Trophoblast cell (in vitro differentiated cells and primary cell): ENCODE data around the gene SERPINA9.

Experiments
- DNase-seq, 2 donors: peaks; one replicate each; pipeline ENCODE4 v3.0.0-alpha.2; 2016
- H2AFZ ChIP-seq: 2 replicates; pipeline ENCODE4 v1.6.1; 2013; ENCODE audit warnings: low read length, moderate library complexity, mild to moderate bottlenecking; ENCODE audit not compliant: insufficient read depth, poor library complexity
- H2AK5ac ChIP-seq: 2 replicates; pipeline ENCODE4 v1.6.1; 2013; ENCODE audit warnings: mild to moderate bottlenecking, low read length
- H2BK120ac ChIP-seq: 2 replicates; pipeline ENCODE4 v1.6.1; 2013; ENCODE audit warnings: low read length, mild to moderate bottlenecking, moderate library complexity; ENCODE audit not compliant: insufficient read depth, poor library complexity
- H2BK12ac ChIP-seq: 2 replicates; pipeline ENCODE4 v1.6.1; 2013; ENCODE audit warnings: mild to moderate bottlenecking, low read length, moderate library complexity
- H2BK5ac ChIP-seq: 2 replicates; pipeline ENCODE4 v1.6.1; 2013; ENCODE audit warnings: low read length, low read depth, moderate library complexity, mild to moderate bottlenecking; ENCODE audit not compliant: poor library complexity
- H3K14ac ChIP-seq: 2 replicates; pipeline ENCODE4 v1.6.1; 2013; ENCODE audit warnings: mild to moderate bottlenecking, low read length
- H3K18ac ChIP-seq: 2 replicates; pipeline ENCODE4 v1.6.1; 2013; ENCODE audit warnings: mild to moderate bottlenecking, low read length
- H3K23ac ChIP-seq: 2 replicates; pipeline ENCODE4 v1.6.1; 2013; ENCODE audit warnings: low read length
- H3K27ac ChIP-seq: 2 replicates; pipeline ENCODE4 v1.5.1; 2013; ENCODE audit warnings: low read depth, mild to moderate bottlenecking, inconsistent platforms, low read length, moderate library complexity
- H3K27me3 ChIP-seq: 2 replicates; pipeline ENCODE4 v1.6.1; 2013; ENCODE audit warnings: inconsistent platforms, mild to moderate bottlenecking, low read length, moderate library complexity; ENCODE audit not compliant: insufficient read depth
- H3K36me3 ChIP-seq, 2 experiments: 1 replicate in 1 of 2; 2 replicates in 1 of 2; pipeline ENCODE4 v1.6.1; 2013; ENCODE audit warnings: low read length in 2 of 2, mild to moderate bottlenecking in 2 of 2, moderate library complexity in 1 of 2; ENCODE audit not compliant: insufficient read depth in 2 of 2, control insufficient read depth in 1 of 2
- H3K4ac ChIP-seq: 2 replicates; pipeline ENCODE4 v1.6.1; 2013; ENCODE audit warnings: low read depth, mild to moderate bottlenecking, low read length, moderate library complexity
- H3K4me1 ChIP-seq, 2 experiments: 1 replicate in 1 of 2; 2 replicates in 1 of 2; pipeline ENCODE4 v1.6.1; 2013; ENCODE audit warnings: low read length in 2 of 2, mild to moderate bottlenecking in 2 of 2, moderate library complexity in 1 of 2; ENCODE audit not compliant: insufficient read depth in 2 of 2, control insufficient read depth in 1 of 2
- H3K4me2 ChIP-seq: 2 replicates; pipeline ENCODE4 v1.6.1; 2013; ENCODE audit warnings: inconsistent platforms, mild to moderate bottlenecking, low read length, moderate library complexity
- H3K4me3 ChIP-seq: 2 replicates; pipeline ENCODE4 v1.5.1; 2013; ENCODE audit warnings: mild to moderate bottlenecking, low read depth, low read length, inconsistent platforms
- H3K79me1 ChIP-seq: one replicate; pipeline ENCODE4 v1.6.1; 2013; ENCODE audit warnings: low read length
- H3K79me2 ChIP-seq: 2 replicates; pipeline ENCODE4 v1.6.1; 2013; ENCODE audit warnings: low read length, mild to moderate bottlenecking; ENCODE audit not compliant: control insufficient read depth, insufficient read depth, poor library complexity
- H3K9ac ChIP-seq: 2 replicates; pipeline ENCODE4 v1.6.1; 2013; ENCODE audit warnings: mild to moderate bottlenecking, low read length
- H3K9me3 ChIP-seq: 2 replicates; pipeline ENCODE4 v1.6.1; 2013; ENCODE audit warnings: low read depth, mild to moderate bottlenecking, control low read depth, inconsistent platforms, low read length; ENCODE audit not compliant: insufficient read depth
- H4K12ac ChIP-seq: 2 replicates; pipeline ENCODE4 v1.6.1; 2013; ENCODE audit warnings: low read depth, mild to moderate bottlenecking, low read length, moderate library complexity
- H4K8ac ChIP-seq: 2 replicates; pipeline ENCODE4 v1.6.1; 2013; ENCODE audit warnings: low read depth, mild to moderate bottlenecking, low read length, moderate library complexity
- H4K91ac ChIP-seq: one replicate; pipeline ENCODE4 v1.6.1; 2013; ENCODE audit warnings: low read depth, mild to moderate bottlenecking, low read length, moderate library complexity
- WGBS: extraction: QIAGEN DNeasy Blood & Tissue Kit; methylation state at CpG from one replicate; pipeline ENCODE4 v1.1.7; 2013; ENCODE audit warnings: missing lambda C conversion rate; ENCODE audit not compliant: insufficient read length, insufficient coverage; ENCODE audit errors: extremely low coverage; 5-methylcytosine and 5-hydroxymethylcytosine counted together

SERPINA9 gene

GRCh38 chr14:94458558-94459205 is 17.3 kb downstream of the SERPINA9 start:
- no peak overlapping the region for H3K9ac ChIP-seq
- no peak overlapping the region for H4K8ac ChIP-seq
- no peak overlapping the region for H4K91ac ChIP-seq
- H3K36me3 ChIP-seq, result no peaks in the 10 kb centered on the region
- no peaks in the 10 kb centered on the region for H3K4me1 ChIP-seq
- H3K27ac ChIP-seq, result no peak overlapping the region
- no peak overlapping the region for H3K14ac ChIP-seq
- H3K4me2 ChIP-seq, result no peak overlapping the region
- no peak overlapping the region for H4K12ac ChIP-seq
- H3K79me1 ChIP-seq, result no peaks in the 10 kb centered on the region
- H3K4ac ChIP-seq, result no peak overlapping the region
- H2AK5ac ChIP-seq, result no peak overlapping the region
- WGBS, result no CpG with 5 or more reads among the region's 2 CpGs
- no peak overlapping the region for H2BK5ac ChIP-seq
- H2BK120ac ChIP-seq, result no peak overlapping the region
- H2AFZ ChIP-seq, result no peak overlapping the region
- no peak overlapping the region for H3K4me3 ChIP-seq
- no peak overlapping the region for H3K18ac ChIP-seq
- no peaks in the 10 kb centered on the region for H3K79me2 ChIP-seq
- H3K27me3 ChIP-seq, result no peaks in the 10 kb centered on the region
- no peak overlapping the region for H2BK12ac ChIP-seq
- peaks cover 7% of the 10 kb centered on the region for H3K9me3 ChIP-seq
- no peak for DNase-seq
- no peak overlapping the region for H3K23ac ChIP-seq

GRCh38 chr14:94458096-94458495 is 17.9 kb downstream of the SERPINA9 start:
- H3K4ac ChIP-seq, result no peak overlapping the region
- no peak overlapping the region for H2BK120ac ChIP-seq
- no peaks in the 10 kb centered on the region for H3K79me2 ChIP-seq
- H4K12ac ChIP-seq, result no peak overlapping the region
- DNase-seq, result no peak
- no peak overlapping the region for H3K14ac ChIP-seq
- H3K4me3 ChIP-seq, result no peak overlapping the region
- no peak overlapping the region for H2AK5ac ChIP-seq
- H2BK5ac ChIP-seq, result no peak overlapping the region
- H3K27me3 ChIP-seq, result no peaks in the 10 kb centered on the region
- WGBS, result no CpG with 5 or more reads among the region's 1 CpG
- no peaks in the 10 kb centered on the region for H3K79me1 ChIP-seq
- H3K23ac ChIP-seq, result no peak overlapping the region
- H3K18ac ChIP-seq, result no peak overlapping the region
- no peak overlapping the region for H2AFZ ChIP-seq
- H3K9me3 ChIP-seq, result peaks cover 7% of the 10 kb centered on the region
- H3K27ac ChIP-seq, result no peak overlapping the region
- no peak overlapping the region for H4K8ac ChIP-seq
- H3K9ac ChIP-seq, result no peak overlapping the region
- H3K4me2 ChIP-seq, result no peak overlapping the region
- H4K91ac ChIP-seq, result no peak overlapping the region
- no peak overlapping the region for H2BK12ac ChIP-seq
- H3K4me1 ChIP-seq, result no peaks in the 10 kb centered on the region
- no peaks in the 10 kb centered on the region for H3K36me3 ChIP-seq

- H3K4me2 ChIP-seq, result no peak overlapping the region
- no peaks in the 10 kb centered on the region for H3K4me1 ChIP-seq
- H3K79me2 ChIP-seq, result no peaks in the 10 kb centered on the region
- no peak overlapping the region for H2BK120ac ChIP-seq
- no CpG with 5 or more reads among the region's 1 CpG for WGBS
- no peak for DNase-seq
- no peak overlapping the region for H3K18ac ChIP-seq
- no peak overlapping the region for H2AFZ ChIP-seq
- H3K79me1 ChIP-seq, result no peaks in the 10 kb centered on the region
- H4K91ac ChIP-seq, result no peak overlapping the region
- H3K9me3 ChIP-seq, result no peaks in the 10 kb centered on the region
- no peak overlapping the region for H3K27ac ChIP-seq
- no peak overlapping the region for H3K14ac ChIP-seq
- H3K27me3 ChIP-seq, result no peaks in the 10 kb centered on the region
- no peak overlapping the region for H3K4me3 ChIP-seq
- H3K36me3 ChIP-seq, result no peaks in the 10 kb centered on the region
- no peak overlapping the region for H3K23ac ChIP-seq
- H4K8ac ChIP-seq, result no peak overlapping the region
- no peak overlapping the region for H4K12ac ChIP-seq
- no peak overlapping the region for H2BK5ac ChIP-seq
- H3K4ac ChIP-seq, result no peak overlapping the region
- no peak overlapping the region for H3K9ac ChIP-seq
- H2BK12ac ChIP-seq, result no peak overlapping the region
- no peak overlapping the region for H2AK5ac ChIP-seq
Measured at GRCh38 chr14:94455928-94456327, 20.1 kb downstream of the SERPINA9 start.

GRCh38 chr14:94451826-94452225 is 24.2 kb downstream of the SERPINA9 start:
- Histone ChIP-seq H2BK120ac (no peak overlapping the region), H2AK5ac (no peak overlapping the region), H3K79me2 (no peaks in the 10 kb centered on the region), H3K4me2 (no peak overlapping the region), H3K18ac (no peak overlapping the region), H3K79me1 (no peaks in the 10 kb centered on the region), H3K14ac (no peak overlapping the region), H3K4me1 (no peaks in the 10 kb centered on the region), H3K27me3 (no peaks in the 10 kb centered on the region), H2BK5ac (no peak overlapping the region), H3K23ac (no peak overlapping the region), H2BK12ac (no peak overlapping the region), H4K12ac (no peak overlapping the region), H4K91ac (no peak overlapping the region), H2AFZ (no peak overlapping the region), H3K4me3 (no peak overlapping the region), H3K9ac (no peak overlapping the region), H4K8ac (no peak overlapping the region), H3K4ac (no peak overlapping the region), H3K36me3 (no peaks in the 10 kb centered on the region), H3K9me3 (no peaks in the 10 kb centered on the region), H3K27ac (no peak overlapping the region)
- no CpG with 5 or more reads among the region's 3 CpGs for WGBS
- no peak for DNase-seq
